GM19351 (cell line): ENCODE results near the gene CECR2.

Experiments
- ATAC-seq: cut with Tn5 transposase; IDR thresholded peaks from one replicate; pipeline ENCODE4 v1.9.1; 2021; ENCODE audit warnings: mild to moderate bottlenecking, moderate library complexity; ENCODE audit not compliant: unreplicated experiment

CECR2 gene

DNA sequence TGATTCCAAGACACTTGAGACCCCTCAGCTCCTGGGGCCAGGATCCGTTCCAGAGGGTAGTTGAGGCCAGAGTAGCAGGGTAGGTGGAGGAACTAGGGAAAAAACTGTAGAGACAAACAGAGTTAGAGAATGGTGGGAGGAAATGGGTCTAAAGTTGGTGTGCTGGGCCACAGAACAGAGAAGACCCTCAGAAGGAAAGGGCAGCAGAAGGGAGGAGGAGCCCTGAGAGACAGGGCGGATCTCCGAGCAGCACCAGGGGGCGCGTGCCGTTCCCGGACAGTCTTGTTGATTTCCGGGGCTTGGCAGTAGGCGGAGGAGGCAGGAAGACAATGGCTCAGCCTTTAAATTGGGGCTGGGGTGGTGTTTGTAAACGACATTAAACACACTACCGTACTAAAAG lies 2.4 kb upstream of the CECR2 start:
- no peak for ATAC-seq

DNA sequence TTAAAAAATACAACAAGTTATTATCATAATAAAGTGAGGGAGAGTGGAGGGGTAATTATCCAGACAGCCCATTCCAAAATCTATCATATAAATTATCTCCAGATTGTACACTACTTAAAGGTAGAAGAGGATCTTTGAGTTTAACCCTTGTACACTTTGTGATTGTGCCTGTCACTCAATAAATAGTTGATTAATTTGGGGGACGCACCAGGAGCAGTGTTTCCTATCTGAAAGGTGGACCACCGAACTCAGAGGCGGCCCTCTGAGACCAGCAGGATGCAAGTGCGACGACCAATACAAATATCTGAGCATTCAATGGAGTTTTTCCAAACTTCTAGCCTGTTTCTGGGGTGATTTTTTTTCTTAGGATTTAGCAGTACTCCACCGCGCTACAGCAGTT lies 1.1 kb upstream of the CECR2 start:
- no peak for ATAC-seq

GRCh38 chr22:17368554-17369438 lies 464 bp upstream of the CECR2 start:
- no peak for ATAC-seq

GRCh38 chr22:17370026-17370765 lies 936 bp downstream of the CECR2 start:
- no peak for ATAC-seq

GRCh38 chr22:17370766-17371432 lies 1.6 kb downstream of the CECR2 start:
- no peak for ATAC-seq

DNA sequence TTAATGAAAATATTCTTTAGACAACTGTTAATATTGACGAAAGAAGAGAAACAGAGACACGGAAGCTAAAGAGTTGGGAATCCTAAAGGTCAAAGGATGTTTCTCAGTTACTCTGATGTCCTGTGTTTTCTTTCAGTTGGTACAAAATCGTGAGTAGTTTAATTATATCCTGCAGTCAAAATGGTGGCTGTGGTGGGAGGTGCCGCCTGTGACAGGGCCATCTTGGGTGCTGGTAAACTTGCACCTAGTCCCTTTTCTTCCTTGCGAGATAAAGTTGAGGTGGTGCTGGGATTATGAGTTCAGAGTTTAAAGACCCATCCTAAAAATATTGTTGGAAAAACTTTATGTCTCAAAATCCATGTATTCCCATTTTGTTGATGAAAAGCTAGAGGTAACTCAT lies 2.2 kb downstream of the CECR2 start:
- no peak for ATAC-seq

GRCh38 chr22:17373855-17374254 lies 4.6 kb downstream of the CECR2 start:
- ATAC-seq = no peak

DNA sequence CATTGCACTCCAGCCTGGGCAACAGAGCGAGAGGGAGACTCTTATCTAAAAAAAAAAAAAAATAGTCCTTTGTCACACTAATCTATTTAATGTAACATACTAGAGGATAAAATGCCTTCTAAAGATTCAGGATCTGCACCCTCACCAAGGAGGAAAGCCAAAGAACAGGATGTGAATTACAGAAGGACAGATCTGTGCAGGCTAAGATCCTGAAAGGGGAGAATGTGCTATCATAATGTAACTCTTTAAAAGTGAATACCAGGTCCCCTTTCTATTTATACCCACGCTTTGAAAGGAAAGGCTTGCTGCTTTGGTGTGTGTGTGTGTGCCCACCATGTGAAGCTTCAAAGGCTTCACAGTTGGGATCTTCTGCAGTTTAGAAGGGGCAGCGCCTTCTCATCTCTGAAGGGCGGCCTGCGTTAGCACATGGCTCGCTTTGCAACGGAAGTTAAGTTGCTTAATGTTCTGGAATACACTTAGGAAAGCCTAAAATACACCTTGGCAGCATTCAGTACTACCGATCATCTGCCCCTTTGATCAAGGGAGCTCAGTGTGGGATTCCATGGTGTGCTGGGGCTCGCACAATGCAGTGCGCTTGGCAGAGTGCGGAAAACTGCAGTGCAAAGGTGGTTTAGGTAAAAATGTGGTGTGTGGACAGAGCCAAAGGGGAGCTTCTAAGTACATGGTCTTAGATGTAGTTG lies 6.8 kb downstream of the CECR2 start:
- ATAC-seq = no peak

DNA sequence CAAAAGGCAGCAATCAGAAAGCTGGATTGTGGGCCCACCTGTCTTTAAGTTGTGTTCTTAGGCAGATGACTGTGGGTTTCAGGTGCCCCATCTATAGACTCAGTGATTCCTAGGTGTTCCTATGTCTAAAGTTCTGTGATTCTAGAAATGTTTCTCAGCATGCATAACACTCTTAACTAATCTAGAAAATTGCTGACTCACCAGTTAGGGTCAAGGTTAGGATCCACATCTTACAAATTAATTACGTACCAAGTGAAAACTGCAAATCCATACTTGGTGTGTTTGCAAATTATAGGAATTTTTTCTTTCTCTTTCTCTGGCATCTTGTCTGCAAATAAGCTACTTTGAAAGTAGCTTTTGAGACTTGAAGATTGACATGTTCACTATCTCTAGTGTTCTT lies 7.7 kb downstream of the CECR2 start:
- ATAC-seq = no peak

- no peak for ATAC-seq
Observed at GRCh38 chr22:17379944-17380343, 10.7 kb downstream of the CECR2 start.

DNA sequence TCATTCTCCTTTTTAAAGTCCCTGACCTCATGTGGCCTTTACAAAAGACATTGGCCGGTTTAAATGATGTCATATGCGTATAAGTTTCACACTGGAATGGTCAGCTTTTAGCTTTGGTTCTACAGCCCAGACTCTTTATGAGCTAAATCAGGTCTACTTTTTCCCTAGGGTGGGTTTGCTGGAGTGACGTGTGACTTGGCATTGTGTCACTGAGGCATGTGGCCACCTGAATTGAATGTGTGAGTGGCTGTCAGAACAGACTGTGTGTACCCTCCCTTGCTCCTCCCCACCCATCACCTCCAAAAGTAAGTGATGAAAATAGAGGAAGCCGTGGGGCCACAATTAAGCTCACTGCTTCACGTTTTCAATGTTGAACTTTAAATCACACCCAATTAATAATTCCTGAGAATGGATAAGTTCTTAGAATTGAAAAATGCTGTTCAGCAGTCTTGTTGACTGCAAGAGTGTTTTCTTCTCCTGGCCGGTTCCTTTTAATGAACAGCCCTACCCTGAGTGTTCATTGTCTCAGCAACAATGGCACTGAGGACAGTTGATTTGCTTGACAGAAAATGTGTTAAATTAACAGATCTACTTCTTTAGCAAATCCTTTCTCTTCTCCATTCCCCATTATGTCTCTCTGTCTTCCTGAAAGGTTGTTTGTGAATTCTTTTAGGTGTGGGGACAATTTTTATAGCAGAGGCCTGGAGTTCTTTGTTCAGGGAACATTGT lies 11.3 kb downstream of the CECR2 start:
- no peak for ATAC-seq

GRCh38 chr22:17381192-17381913 lies 12.1 kb downstream of the CECR2 start:
- no peak for ATAC-seq

DNA sequence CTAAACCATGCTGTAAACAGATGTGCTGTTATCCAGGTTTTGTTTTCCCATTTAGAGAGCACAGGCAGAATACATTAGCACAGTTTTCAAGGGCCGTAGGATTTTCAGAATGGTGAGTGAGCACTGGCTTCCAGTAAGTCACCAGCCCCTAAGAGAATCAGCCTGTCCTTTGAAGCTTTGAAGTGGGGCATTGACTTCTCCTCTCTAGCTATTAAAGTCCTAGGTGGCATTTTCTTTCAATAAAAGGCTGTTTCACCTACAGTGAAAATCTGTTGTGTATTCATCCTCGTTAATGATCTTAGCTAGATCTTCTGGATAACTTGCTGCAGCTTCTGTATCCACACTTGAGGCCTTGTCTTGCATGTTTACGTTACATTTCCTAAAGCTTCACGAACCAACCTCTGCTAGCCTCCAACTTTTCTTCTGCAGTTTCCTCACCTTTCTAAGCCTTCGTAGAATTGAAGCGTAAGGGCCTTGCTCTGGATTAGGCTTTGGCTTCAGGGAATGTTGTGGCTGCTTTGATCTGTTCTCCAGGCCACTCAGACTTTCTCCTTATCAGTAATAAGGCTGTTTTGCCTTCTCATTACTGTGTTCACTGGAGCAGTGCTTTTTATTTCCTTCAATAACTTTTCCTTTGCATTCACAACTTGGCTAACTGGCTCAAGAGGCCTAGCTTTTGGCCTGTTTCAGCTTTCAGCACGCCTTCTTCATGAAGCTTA lies 15.5 kb downstream of the CECR2 start:
- ATAC-seq = no peak

- no peak for ATAC-seq
Observed at GRCh38 chr22:17387356-17387755, 18.1 kb downstream of the CECR2 start.

GRCh38 chr22:17388235-17388634 lies 19.0 kb downstream of the CECR2 start:
- no peak for ATAC-seq

- ATAC-seq = no peak
Observed at GRCh38 chr22:17390087-17390486, 20.8 kb downstream of the CECR2 start.

DNA sequence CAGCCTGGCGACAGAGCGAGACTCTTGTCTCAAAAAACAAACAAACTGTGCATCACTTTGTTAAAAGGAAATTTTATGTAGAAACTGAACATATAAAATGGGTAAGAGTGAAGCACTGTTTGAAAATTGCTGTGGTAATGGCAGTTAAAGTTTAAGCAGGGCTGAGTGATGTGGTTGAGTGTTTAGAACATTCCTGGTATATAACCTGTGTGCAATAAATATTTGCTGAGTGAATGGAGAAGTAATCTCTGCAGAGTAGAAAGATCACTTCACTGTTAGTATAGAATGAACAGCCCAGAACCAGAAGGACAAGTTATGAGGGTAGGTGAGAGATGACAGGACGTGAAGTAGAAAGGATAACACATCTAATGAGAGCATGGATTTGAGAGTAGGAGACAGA lies 27.3 kb downstream of the CECR2 start:
- ATAC-seq = no peak

DNA sequence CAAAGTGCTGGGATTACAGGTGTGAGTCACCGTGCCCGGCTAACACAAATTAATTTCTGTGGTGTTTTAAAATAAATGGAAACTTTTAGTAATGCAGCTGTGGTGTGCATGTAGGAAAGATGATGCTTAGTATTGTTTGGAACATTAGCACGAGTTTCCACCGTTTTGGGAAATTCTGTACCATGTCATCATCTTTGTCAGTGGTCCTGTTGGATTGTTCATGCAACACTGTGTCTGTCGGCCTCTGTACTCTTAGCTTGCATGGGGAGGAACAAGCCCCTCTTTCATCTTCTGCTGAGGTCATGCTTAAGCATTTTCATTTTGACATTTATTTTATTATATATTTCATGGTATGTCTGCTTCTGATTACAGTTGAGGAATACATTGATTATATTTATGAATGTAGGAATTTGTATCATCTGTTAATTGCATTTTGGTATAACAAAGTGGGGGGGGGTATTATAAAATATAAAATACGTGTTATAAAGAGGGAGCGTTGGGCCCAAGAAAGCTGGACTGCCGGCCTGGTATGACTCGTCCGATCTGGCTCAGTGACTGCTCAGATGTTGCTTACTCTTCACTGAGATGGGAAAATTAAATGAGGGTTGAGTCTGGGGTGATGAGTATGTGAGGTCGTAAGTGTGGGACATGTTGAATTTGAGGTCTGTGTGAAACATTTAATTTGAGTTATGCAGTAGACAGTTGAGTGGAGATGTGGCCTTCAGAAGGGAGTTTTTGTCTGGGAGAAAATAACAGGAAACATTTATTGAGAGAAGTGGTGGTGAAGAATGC lies 28.7 kb downstream of the CECR2 start:
- ATAC-seq = no peak
